ENCODE results near the gene UMAD1.

The UMAD1 gene

DNA sequence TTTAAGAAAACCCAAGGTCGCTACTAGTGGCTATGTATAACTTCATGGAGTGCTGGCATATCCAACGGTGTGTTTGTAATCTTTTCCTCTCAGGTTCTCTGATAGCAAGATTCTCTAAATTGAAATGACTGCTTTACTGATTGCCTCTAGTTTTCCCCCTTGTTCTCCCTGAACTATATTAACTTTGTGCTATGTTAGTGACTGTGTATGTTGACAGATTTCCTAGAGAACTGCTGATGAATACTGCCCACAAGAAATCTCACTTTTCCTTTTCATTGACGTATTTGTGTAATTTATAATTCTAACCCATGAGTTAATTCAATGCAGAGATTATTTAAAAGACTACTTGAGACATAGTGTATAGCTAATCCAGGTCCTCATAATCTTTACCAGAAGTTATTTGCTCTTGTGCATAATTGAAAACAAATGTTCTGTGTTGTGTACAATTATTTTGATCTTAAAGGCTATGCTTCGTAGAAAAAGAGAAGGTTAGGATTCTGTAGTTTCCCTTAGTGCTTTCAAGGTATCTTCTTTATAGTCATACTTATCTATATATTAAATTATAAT is 257.5 kb downstream of the UMAD1 start:
- DNase-seq: no peak

DNA sequence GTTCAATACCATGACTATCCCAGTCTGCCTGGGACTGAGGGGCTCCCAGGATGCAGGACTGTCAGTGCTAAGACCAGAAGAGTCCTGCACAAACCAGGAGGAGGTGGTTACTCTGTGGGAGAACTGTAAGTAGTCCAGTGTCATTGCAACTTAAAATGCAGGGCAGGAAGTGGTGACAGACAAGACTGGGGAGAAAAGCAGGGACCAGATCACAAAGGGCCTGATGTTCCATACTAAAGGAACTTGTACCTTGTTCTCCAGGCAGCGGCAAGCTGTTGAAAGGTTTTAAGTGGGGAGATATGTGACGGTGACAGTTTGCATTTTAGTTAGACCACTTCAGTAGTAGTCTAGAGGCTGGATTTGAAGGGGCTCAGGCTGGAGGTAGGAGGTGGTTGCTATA is 262.3 kb downstream of the UMAD1 start:
- no peak for DNase-seq

DNA sequence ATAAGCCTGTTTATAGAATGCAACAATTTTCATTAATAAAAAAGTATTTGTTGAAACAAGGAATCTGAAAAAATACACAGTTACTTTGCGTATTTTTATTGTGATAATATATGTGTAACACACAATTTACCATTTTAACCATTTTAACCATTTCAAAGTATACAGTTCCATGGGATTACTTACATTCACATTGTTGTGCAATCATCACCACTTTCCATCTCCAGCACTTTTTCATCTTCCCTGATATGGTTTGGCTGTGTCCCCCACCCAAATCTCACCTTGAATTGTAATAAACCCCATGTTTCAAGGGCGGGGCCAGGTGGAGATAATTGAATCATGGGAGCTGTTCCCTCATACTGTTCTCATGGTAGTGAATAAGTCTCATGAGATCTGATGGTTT is 266.8 kb downstream of the UMAD1 start:
- DNase-seq: no peak

DNA sequence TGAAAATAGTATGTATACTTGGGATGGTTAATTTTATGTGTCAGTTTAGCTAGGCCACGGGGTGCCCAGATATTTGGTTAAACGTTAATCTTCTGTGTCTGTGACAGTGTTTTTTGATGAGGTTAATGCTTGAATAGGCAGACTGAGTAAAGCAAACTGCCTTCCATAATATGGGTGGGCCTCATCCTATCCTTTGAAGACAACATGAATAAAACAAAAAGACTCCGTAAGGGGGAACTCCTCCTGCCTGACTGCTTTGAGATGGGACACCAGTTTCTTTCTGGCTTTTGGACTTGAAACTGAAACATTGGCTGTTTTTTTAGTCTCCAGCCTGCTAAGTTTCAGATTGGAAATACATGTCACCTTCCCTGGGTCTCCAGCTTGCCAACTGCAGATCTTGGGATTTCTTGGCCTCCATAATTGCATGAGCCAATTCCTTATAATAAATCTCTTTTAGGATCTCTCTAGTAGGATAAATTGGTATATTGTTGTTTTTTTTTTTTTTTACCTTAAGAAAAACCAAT is 268.1 kb downstream of the UMAD1 start:
- DNase-seq: no peak

DNA sequence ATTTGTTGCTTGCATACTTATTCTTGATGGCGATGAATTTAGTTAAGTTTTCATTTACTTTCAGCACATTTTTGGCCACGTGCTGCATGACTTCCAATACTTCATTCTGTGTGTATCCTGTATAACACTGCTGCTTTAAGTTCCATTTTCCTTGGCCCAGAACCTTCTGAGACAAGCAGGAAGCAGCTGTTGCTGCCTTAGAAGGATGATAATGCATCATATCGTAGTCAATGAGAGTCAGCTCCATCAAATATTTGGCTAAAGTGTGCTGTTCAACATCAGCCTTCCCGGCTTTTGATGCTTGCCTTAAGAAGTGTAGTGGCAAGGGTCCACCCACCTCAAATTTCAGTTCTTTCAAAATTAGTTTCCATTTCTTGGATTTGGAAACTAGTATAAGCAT is 268.8 kb downstream of the UMAD1 start:
- DNase-seq: no peak

DNA sequence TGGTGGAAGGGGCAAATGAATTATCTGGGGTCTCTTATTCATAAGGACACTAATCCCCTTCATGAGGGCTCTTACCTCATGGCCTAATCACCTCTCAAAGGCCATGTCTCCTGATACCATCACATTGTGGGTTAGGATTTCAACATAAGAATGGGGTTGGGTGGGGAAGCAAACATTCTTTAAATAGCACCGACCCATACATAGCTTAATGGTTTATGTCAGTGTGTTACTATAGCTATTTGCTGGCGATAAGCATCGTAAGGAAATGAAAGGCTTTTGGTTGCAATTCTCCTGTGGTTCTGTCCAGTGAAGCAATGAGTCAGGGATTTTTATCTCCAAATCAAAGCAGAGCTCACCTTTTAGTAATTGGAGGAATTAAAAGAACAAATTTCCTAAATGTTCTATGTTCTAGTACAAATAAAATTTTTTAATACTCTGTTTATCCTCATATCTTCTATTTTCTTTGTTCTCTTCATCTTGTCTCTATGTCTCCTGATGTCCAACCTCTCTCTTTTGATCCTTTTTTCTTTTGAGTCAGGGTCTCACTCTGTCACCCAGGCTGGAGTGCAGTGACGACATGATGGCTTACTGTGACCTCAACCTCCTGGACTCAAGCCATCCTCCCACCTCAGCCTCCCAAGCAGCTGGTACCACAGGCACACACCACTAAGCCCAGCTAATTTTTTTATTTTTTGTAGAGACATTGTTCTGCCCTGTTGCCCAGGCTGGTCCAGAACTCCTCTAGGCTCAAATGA is 271.0 kb downstream of the UMAD1 start:
- no peak for DNase-seq

DNA sequence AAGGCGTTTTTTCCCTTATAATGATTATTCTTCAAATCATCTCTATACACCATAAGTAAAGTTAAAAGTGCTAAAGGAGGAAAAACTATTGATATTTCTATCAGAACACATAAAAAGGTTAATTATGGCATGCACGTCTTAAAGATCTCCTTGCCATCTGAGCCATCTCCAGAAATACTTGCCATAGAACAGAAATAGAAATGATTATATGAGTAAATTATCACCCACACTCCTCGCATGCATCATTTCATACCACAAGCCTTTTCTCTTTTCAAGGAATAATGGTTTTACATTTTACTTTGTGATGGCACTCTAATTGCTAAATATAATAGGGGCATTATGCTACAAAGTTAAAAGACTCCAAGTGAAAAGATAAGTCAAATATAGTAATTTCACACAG is 272.4 kb downstream of the UMAD1 start:
- no peak for DNase-seq

DNA sequence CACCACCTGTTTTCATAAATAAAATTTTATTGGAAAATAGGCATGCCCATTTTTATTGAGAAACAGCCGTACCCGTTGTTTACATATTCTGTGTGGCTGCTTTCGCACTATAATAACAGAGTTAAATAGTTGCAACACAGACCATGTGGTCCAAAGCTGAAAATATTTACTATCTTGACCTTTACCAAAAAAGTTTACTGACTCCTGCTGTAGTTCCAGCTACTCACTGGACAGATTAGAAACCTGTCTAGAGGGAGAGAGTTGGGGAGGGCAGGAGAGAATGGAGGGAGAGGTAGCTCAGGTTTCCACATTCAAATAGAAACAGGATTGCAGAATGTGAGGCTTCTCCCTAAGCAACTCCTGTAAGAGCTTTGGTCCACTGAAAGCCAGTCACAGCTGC is 273.0 kb downstream of the UMAD1 start:
- no peak for DNase-seq

DNA sequence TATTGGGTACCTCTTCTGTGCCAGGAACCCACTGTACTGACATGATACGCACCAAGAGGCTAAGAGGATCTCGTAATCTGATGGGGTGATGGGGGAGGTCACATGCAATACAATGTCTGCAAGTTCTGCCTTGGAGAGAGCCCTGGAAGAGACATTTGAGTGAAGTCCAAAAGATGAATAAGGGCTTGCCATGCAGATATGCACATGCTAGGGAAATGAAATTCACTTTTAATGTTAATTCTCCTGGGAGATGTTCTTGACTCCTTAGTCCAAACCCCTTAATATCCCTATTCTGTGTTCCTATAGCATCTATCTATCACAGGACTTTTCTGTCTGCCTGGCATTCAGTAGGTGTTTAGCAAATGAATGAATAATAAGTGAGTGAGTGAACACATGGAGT is 274.0 kb downstream of the UMAD1 start:
- DNase-seq: no peak

DNA sequence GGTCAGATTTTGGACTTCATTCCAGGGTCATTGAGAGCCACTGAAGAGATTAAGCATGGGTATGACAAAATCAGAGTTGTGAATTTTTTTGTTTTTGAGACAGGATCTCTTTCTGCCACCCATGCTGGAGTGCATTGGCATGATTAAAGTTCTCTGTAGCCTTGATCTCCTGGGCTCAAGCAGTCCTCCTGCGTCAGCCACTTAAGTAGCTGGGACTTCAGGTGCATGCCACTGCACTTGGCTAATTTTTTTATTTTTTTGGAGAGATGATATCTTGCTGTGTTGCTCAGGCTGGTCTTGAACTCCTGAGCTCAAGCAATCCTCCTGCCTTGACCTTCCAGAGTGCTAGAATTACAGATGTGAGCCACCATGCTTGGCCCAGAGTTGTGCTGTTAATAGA is 275.5 kb downstream of the UMAD1 start:
- DNase-seq: no peak

DNA sequence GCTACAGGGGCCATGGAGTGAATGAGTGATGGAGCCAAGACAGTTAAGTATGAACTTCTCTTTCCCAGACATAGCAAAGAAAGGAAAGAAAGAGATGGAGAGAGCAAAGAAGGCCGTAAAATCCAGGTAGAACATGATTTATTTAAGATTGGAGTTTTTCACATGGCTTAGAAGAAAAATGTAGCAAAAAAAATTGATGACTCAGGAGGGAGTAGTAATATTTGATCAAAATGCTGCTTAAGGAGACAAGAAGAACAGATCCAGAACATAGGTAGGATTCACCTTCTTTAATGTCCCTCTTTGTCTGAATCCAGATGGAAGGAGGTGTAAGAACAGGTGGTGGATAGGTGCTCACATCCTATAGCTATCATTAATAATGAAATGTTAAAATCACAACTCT is 277.0 kb downstream of the UMAD1 start:
- no peak for DNase-seq

DNA sequence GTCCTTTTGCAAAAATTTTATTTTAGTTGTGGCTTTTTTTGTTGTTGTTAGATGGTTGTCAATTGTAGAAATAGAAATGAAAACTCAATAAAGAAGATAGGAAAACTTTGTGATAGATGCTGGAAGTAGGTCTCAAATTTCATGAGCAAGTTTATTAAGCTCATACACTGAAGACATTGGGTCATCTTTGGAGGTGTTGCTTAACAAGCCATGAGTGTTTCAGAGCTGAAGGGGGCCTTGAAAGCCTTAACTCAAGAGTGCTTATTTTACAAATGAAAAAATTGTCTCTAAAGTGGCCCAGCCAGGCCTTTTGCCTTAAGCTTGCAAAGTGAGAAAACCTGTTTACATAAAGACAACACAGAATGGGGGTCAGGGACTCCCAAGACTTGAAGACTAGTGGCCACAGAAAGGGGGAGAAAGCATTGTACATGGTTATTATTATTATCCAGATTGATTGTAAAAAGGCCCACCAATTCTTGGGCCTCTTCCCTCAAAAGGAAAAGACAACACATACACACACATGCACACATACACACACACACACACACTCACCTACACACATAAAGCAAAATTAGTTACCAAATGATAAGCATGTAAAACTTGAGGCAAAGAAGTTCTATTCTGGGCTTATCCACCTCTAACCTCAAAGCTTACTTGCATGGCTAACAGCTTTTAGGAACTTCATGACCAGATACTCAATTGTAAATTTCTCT is 278.3 kb downstream of the UMAD1 start:
- no peak for DNase-seq

DNA sequence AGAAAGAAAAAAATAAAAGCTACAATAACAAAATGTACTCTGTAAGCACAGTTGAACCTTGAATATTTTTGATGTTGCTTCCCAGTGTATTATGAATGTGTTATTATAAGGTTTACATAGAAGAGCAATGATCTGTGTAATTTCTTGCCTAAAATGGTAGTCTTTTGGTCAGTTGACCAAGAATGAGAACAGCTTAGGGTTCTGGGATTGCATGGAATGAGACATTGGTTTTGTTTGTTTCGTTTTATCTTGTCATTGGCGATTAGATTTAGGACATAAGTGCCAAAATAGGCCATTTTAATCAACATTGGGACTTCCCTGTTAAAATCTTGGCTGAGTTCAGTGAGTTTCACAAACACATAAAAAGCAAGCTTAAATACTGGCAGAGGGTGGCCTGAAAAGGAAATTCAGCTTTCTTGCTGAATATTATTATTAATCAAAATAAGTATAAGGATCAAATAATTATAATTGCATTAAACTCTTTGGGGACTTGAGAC is 278.9 kb downstream of the UMAD1 start:
- DNase-seq: no peak

DNA sequence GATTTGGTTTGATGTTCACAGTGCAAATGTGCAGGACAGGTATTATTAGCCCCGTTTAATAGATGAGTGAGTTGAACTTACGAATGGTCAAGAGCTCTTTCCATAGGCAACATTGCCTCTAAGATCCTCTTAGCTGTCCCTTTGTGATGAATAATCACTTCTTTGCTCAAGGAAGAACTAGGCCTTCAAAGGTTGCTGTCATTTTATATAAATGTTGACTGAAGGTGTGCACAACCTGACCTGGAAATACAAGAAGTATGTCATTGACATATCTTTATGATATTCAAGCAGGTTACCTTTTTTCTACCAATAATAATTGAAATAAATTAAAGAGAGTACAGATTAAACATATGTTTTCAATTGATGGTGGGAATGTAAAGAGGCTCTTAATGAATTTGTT is 279.5 kb downstream of the UMAD1 start:
- DNase-seq: no peak

DNA sequence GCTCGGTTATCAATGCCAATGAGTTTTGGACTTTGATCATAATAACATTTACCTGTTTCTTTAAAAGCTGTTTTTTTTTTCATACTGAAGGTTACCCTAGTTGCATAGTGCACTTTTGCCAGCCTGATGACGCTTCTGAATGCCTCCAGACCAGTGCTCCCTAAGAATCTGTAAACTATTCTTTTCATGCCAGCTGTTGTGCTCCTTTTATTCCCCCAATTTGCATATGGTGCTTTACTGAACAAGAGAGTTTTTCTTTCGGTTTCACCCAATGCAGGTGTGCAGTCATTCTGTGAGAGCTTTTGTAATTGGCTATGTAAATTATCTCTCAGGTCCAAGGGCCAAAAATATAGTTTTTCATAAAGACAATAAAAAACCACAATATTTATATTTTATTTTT is 279.9 kb downstream of the UMAD1 start:
- DNase-seq: no peak

DNA sequence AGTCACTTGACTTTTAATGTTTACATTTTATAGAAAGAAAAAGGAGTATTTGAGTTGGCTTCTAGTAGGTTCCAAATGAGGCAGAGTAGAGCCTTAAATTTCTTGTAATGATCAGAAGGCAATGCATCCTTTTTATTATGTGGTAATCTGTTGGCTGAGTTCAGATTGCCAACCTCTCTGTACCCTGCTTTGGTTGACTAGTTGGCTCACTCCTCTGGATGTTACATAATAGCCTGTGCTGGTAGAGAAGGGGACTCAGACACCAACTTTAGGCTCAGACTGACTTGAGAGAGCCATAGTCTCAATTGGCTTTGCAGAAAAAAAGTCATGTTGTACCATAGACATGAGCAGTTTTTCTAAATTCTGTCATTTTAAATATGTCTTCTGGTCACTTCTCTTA is 281.3 kb downstream of the UMAD1 start:
- DNase-seq: no peak

DNA sequence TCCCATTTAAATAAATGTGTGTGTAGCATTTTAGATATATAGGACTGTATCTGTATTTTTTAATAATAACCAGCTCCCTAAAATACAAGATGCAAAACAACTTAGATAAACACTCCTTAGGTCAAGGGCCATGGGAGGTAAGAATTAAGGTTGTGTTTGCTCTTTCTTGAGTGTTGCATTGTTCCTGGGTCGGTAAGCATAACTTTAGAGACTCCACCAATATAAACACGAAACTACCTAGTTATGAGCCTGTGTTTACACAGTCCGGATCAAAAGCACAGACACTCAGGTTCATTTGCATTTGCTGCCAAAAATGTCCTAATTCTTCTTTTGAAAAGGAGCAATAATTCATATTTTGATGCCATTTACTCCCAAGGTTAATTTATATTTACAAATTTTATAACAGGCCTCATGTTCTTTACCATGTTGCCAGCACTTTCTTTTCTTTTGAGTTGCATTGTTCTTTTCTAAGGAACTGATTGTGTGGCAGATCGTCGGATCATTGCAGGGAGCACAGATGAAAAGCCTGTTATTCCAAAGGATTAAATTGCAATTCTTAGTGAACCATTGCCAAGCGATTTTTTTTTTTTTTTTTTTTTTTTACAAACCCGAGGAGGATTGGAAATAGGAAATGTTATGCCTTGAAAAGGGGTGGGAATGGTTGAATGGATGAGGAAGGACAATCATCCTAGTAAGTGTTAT is 282.3 kb downstream of the UMAD1 start:
- DNase-seq: no peak

DNA sequence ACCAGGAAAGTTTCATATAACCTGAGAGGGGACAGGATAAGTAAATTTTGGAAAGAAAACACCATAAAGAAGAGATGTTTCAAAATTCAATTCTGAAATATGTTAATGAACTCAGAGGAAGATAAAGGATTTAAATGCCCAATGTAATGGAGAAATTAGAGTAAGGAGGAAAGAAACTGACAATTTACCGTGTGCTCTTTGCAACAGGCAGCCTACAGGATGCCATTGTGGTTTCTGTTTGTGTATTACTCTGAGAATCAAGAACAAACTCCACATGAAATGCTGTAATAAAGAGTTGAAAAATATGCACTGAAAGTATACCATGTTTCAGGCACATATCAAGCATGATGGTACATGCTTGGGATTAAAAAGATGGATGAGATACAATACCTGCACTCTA is 283.3 kb downstream of the UMAD1 start:
- no peak for DNase-seq

DNA sequence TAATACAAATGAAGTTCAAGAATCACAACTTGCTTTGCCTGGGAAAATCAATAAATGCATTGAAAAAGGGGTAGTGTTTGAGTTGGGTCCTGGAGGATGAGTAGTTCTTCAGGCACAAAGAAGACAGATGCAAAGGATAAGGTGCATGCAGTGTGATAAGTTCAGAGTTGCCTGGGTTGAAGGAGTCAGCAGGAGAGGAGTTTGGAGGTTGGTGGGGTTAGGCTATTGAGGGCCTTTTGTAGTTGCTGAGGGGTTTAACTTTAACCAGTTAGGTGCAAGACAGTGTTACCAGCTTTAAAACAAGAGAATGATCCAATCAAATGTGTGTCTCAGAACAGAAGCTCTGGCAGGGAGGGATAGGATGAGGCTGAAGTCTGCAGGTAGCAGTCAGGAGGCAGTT is 283.8 kb downstream of the UMAD1 start:
- no peak for DNase-seq
